ENCODE data around the gene DTD1.

DTD1 gene

DNA sequence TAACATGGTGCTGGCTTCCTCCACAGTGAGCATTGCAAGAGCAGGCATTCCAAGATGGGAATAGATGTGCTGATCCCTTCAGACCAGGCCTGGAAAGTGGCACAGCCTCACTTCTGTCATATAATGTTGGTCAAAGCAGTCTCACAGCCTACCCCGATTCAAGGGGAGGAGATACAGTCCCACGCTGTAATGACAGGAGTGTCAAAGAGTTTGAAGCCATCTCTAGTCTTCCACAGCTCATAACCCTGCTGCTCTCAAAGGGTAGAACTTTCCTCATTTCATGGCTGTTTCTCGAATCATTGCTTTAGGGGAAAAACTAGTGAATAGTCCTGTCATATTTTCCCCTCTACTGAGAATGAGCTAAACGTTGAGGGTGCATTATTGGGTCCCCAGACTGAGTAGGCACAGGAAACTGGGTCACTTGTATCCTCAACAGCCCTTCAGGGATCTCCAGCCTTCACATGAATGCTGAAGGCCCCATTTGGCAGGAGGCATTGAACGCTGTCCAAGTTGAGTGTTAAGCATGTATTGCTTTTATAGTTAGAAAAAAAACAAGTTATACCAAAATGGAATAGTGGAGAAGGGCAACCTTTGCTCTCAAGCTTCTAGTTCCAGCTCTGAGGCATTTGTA is 27.3 kb downstream of the DTD1 start:
- no peak for DNase-seq (ENCODE audit: low read depth, low spot score)

DNA sequence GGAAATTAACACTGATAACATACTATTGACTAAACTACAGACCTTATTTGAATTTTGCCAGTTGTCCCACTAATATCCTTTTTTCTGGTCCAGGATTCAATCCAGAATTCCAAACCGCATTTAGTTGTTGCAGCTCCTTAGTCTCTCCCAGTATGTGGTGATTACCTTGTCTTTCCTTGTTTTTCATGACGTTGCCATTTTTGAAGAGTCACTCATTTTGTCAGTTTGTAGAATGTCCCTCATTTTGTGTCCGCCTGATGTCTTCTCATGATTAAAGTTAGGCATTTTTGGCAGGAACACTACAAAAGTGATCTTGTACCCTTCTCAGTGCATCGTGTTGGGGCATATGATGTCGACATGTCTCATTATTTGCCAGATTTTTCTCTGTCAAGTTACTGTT is 33.1 kb downstream of the DTD1 start:
- no peak for DNase-seq (ENCODE audit: low read depth, low spot score)

DNA sequence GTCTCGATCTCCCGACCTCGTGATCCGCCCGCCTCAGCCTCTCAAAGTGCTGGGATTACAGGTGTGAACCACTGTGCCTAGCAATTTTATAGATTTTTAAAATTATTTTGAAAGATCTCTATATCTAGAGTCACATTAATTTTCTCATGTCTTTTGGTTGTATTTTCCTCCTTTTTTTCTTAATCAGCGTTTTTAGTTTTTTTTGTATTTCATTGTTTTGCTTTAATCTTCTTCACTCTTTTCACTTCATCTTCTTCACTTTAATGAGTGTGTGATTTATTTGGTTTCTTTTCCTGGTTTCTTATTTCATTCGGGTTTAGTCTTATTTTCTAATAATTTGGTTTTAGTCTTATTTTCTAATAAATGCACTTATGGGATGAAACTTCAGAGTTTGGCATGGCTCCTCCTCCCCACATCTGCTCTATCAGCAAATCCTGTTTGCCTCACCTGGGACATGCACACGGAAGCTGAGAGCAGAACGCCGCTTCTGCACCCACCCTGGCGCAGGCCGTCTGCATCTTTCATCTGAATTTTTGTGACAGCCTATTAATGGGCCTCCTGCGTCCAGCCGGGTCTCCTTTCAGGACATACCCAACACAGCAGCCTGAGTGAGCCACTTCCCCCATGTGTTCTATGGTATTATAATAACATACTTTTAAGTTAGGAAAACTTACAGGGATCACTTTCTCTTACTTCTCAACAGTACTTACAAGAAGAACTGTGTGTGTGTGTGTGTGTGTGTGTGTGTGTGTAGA is 35.5 kb downstream of the DTD1 start:
- DNase-seq (ENCODE audit: low read depth, low spot score), result no peak

DNA sequence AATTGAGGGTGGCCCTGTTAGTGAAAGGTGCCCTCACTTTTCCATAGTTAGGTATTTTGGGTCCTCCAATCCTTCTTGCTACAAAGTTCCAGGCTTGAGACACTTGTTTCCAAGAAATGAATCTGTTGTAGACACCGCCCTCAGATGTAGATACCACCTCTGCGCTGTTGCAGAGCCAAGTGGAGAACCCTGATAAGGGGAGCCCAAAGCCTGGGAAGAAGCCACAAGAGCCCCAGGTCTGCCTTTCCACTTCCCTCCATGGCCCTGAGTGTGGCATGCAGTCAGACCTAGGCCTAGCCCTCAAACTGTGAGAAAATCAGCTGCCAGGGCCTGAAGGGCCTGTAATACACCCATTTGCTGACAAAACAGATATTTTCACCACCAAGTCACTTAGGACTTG is 37.1 kb downstream of the DTD1 start:
- DNase-seq (ENCODE audit: low read depth, low spot score), result no peak

DNA sequence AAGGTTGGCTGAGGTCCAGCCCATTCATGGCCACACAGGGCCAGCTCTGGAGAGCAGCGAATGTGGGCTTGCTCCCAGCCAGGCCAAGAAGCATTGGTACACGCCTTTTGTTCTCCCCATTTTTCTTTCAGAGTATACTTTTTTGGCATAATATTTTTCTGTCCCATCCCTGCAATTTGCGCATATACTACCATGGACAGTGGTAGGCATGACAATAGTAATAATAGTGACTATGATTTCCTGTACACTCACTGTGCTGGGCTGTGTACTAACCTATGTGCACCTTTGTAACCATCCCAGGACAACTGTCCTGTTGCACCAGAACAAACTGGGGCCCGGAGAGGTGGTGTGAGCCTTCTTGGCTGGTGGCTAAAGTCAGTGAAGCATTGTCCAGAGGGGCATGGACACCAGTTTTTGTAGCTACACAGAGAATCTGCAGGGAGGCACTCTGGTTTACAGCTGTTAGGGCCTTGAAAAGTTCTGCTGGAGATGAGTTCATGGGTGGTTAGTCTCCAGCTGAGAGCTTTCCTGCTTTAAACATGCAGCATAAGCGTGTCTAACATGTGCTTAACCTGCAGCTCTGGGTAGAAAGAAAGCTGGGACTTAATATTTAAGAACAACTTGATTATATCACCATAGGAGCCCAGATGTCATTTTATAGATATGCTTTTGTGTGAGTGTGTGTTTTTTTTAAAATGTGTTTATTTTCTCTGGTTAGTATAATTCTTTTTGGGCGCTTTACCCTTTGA is 38.2 kb downstream of the DTD1 start:
- DNase-seq (ENCODE audit: low read depth, low spot score), result no peak

DNA sequence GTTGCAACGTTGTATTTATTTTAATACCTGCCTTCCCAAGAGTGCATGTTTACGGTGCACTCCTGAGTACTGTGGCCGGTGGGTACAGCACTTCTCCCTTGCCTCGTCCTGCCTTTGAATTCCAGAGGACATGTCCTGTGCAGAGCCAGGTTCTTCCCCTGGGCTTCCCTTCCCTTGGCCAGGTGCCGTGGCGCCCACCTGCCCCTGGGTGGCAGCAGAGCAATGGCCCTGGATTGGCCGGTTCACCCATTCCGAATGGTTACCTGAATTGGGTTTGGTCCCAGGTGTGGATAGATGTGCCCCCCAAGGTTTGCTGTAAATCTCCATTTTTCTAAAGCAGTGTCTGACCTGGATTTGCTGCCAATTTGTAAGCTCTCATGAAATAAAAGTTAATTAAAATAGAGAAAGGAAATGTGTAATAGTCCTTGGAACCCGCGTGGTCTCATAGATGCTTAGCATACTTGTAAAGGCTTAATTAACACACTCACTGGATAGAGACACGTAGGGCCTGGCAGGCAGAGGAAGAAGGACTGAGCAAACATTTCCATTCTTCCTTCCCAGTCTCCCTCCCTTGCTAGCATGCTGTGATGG is 40.6 kb downstream of the DTD1 start:
- no peak for DNase-seq (ENCODE audit: low read depth, low spot score)

DNA sequence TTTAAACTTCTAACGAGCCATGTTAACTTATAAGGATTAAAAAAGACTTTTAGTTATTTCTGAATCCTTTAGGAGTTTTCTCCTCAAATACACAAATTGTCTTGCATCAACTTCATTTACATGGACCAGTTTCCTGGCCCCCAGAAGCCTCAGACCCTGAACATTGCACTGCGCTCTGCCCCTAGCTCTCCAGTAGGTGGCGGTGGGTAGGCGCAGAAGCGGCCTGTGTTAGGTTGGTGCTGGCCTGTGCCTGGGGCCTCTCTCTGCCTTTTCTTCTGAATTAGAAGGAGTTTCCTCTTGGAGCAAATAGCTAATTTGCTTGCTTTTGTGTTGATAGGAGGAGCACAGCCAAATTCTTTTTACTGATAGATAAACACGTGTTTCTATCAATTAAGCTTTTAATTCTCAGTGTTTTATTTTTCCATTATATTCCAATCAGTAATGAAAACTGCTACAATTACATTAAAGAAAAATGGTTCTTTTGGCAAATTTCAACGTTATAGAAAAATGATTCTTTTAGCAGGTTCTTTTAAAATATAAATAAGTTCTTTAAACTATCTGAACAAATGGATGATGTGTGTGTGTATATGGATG is 44.4 kb downstream of the DTD1 start:
- DNase-seq (ENCODE audit: low read depth, low spot score), result no peak

DNA sequence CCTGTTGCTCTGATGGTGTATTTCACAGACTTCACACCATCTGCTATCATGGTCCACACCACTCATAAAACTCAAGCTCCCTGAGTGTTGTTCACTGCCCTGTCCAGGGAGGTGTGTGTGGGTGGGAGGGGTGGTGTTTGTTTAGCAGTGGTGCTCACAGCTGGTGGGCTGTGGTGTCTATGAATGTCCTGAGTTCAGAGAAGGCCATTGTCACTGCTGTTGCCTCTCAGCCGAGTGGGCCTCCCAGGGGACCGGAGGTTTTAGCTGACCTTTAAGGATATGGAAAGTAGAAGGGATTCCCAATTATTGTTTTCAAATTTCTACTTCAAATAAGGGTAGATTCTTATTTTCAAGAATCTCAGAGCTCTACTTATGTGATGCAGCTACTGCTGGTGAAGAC is 45.6 kb downstream of the DTD1 start:
- DNase-seq (ENCODE audit: low read depth, low spot score), result no peak

DNA sequence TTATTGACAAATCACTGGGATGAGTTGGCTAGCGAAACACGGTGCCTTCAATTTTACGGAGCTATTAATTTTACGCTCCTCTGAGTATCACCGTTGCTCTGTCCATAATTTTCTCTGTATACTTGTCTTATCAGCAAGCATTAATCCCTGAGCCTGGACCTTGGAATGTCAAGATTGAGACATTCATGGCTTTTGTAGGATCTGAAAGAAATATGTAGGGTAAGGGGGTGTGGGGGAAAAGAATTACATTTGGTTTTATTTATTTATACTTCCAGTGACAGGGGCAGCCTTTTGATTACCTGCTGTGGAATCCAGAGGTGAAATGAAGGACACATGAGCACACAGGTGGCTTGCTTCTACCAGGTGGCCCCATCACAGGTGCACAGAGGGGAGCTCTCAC is 46.6 kb downstream of the DTD1 start:
- DNase-seq (ENCODE audit: low read depth, low spot score), result no peak

DNA sequence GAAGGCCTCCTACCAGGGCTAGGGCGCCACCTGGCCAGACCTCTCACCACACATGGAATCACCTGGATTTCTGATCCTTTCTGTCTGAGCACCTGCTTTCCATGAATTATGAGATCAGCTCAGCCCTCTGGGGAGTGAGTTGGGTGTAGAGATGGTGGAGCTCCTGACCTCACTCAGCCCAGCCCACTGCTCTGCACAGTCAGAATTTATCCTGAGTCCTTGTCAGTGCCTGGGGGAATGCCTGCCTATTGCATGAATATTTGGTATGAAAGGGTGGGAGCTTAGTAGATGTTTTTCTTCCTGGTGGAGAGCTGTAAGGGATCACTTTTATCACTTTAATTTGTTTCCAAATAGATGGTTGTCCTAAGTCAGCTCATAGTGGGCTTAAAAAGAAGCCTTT is 47.5 kb downstream of the DTD1 start:
- DNase-seq (ENCODE audit: low read depth, low spot score), result no peak

DNA sequence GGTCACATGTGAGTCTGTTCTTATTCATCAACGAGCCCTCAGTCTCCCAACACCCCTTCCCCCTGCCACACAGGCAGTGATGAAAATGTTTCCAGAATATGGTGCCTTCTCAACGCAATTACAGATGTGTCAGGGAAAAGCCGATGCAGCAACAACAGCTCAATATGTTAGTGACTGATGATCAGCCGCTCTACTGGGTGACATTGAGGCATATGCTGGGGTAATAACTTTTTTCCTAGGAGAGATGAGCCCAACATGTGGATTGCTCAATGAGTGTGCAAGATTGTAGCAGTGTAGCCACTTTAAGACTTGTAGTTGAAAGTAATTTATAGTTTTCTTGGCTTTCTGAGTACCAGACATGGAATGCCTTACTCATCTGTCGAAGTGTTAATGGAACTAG is 49.4 kb downstream of the DTD1 start:
- no peak for DNase-seq (ENCODE audit: low read depth, low spot score)

DNA sequence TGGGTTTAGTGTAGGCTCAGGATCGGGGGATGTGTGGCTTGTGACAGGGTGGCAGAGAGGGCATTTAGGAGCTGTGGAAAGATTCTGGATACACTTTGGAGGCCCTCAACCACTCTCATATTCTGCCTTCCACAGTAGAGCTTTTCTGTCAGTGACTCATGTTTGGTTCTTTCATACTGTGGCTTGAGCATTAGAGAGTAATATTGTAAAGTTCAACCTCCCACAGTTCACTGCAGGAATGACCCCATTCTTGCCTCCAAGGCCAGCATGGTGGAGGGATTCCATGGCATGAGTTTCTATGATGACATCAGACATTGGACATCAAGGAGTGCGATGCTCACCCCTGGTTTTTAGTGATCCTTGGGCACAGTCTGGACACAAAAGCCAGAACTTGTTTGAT is 50.9 kb downstream of the DTD1 start:
- no peak for DNase-seq (ENCODE audit: low read depth, low spot score)

DNA sequence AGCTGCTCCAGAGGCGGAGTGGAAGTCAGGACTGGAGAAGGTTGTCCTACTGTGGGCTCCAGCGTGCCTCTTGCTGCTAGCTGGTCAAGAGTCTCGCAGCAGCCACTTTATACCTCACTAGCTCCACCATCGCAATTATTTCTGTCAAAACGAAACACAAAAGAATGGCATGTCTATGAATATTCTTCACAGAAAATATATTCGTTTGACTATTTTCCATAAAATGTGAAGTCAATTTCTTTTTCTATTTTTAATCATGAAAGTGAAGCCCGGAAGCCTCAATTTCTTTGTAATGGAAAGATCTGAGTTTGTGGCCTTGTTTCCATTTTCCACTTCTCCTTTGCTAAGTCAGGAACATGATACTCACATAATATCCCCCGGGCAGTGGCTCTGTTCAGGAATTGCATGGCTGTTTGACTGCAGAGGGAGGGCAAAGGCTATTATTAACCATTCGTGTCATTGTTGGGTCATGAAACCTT is 51.7 kb downstream of the DTD1 start:
- DNase-seq (ENCODE audit: low read depth, low spot score), result no peak

DNA sequence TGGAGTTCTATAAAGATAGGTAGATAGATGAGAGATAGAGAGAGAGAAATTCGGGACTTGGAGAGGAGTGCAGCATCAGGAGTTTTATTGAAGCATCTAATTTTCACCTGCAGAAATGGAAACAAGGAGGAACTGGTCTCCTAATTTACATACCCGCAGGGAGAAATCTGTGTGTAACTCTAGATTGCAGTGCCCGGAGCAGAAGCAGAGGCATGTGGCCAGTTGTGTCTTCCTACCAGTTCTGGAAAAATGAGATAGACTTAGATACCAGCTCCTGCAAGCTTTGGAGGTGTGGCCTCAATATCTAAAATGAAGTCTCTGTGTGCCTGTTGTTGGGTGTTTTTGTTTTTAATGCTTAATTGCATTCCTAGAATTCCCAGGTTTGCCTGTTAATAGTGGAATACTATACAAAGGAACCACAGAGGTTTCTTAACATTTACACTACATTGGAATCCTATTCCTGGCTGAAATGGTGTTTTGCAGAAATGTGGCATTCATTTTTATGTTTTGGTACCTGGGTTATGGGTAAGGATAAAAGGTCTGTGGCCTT is 57.4 kb downstream of the DTD1 start:
- DNase-seq (ENCODE audit: low read depth, low spot score), result no peak

DNA sequence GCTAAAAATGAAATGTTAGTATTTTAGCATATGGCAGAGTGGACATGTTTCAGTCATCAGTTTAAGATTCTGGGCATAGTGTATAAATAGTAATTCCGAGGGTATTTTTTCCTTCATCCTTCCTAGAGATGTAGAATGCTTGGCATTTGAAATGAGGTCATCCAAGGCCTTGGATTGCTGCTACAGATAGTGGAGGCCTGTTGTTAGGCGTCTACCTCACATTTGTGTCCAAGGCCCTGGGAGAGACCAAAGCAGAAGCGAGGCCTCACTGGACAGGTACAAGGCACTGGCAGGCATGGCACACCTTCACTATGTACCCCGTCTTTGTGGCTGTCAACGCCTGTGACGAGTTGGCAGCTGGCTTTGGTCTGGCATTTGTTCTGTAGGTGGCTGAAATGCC is 58.0 kb downstream of the DTD1 start:
- no peak for DNase-seq (ENCODE audit: low read depth, low spot score)

DNA sequence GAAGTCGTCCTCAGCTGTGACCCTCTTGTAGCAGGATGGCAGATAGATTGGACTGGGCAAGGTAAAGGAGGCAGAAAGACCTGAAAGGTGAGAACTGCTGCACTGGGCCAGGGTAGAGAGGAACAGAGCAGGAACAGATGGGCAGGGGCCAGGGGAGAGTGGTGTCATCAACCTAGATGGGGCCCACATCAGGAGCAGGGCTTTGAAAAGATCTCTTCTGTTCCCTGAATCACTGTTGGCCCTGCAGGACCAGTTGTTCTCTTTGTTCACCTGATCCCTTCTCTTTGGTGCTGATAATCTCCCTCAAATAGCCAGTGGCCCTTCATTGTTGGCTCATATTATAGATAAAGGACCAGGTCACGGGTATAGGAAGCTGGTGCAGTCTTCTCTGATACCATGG is 59.9 kb downstream of the DTD1 start:
- DNase-seq (ENCODE audit: low read depth, low spot score), result no peak

DNA sequence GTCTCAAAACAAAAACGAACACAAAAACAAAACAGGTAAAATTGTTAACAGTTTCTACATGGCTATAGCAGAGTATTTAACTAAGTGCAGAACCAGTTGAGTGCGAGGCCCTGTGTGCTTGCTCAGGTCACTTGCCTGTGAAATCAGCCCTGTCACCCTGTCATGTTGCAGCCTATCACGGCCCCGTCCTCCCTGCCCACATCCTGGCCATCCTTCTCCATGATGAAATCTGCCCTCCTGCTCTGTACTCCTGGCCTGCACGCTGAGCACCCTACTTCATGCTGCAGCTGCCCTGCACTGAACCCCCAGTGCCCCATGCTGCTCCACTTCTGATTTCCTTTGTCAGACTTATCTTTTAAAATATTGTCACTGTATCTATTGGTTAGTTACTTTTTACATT is 62.4 kb downstream of the DTD1 start:
- DNase-seq (ENCODE audit: low read depth, low spot score), result no peak

DNA sequence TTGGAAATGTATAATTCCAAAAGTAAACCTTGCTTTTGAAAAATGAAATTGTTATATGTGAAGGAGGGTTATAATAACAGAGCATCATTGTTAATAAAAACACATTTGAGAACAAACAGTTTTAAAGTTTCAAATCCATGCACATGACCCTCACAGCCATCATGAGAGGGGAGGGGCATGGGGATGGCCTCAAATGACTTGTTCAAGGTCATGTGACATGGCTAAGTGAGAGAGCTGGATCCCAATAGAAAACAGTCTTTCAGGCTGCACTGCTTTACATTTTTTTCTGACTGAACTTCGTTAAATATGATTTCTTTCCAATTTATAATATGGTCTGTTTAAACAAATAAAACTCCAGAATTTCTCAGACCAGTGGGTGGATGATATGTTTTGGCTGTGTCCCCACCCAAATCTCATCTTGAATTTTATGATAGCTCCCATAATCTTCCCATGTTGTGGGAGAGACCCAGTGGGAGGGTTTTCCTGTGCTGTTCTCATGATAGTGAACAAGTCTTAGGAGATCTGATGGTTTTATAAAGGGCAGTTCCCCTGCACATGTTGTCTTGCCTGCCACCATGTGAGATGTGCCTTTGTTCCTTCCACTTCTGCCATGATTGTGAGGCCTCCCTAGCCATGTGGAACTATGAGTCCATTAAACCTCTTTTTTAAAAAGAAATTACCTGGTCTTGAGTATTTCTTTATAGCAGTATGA is 66.0 kb downstream of the DTD1 start:
- DNase-seq (ENCODE audit: low read depth, low spot score), result no peak

DNA sequence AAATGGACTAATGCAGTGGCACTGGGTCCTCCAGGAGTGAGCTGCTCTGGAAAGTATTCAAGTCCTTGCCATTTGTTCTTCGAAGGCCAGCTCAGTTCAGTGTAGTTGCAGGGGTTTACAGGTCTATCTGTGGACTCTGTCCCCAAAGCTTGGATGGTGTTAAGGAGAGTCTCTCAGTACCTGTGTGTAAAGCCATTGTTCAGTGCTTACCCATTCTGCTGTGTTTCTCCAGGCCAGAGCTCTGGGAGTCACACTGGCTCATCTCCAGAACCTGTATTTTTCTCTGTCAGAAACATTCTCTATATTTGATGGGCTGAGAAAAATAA is 66.6 kb downstream of the DTD1 start:
- DNase-seq (ENCODE audit: low read depth, low spot score), result no peak

DNA sequence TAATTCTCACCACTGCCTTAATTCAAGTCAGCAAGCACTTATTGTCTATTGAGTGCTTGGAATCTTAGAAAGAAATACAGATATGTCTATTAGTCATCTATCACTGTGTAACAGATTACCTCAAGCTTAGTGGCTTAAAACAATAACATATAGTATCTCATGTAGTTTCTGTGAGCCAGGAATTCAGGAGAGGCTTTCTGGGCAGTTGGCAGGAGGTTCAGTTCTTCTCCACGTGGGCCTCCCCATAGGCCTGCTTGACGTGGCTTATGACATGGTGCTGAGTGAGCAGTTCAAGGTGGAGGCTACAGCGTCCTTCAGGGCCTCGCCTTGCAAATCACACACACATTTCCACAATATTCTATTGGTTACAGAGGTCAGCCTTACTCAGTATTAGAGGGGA is 69.7 kb downstream of the DTD1 start:
- no peak for DNase-seq (ENCODE audit: low read depth, low spot score)
